PC-9 (cell line): ENCODE data around the gene GATB. TPM values are rescaled to one million over a fixed set of nuclear protein-coding genes. Genes with fewer than 3 reads are reported as not detected.

Experiments
- BruUV-seq: library from RNA; stranded (reverse); fragments of 400-500 nt; replicated peaks from 2 replicates; lab custom pipeline; 2021; lab: Mats Ljungman, UMichigan
- CTCF ChIA-PET: fragments of 300-600 bp; sonication (Branson Sonifier 250); formaldehyde crosslinking; loops from one replicate; lab custom pipeline; 2022; ENCODE audit warnings: antibody characterized with exemption; lab: Charles Lee
- POLR2A ChIA-PET: fragments of 300-600 bp; sonication (Branson Sonifier 250); formaldehyde crosslinking; loops from one replicate; lab custom pipeline; 2022; ENCODE audit warnings: antibody characterized with exemption; ENCODE audit not compliant: unreplicated experiment; lab: Charles Lee
- DNase-seq, 2 experiments: peaks; one replicate each; pipeline versions ENCODE4 v3.0.0 to v3.0.0-alpha.2; 2015 to 2022; ENCODE audit warnings: mixed read lengths in 1 of 2
- H2AFZ ChIP-seq: fragments of 200-600 bp; sonication (generic); 2 replicates; pipeline ENCODE4 v1.8.1; 2017; ENCODE audit warnings: antibody characterized with exemption
- H3F3A ChIP-seq: fragments of 200-600 bp; sonication (generic); 2 replicates; pipeline ENCODE4 v1.8.1; 2017; ENCODE audit warnings: antibody characterized with exemption, mild to moderate bottlenecking, low read depth; ENCODE audit not compliant: insufficient read depth
- H3K27ac ChIP-seq: fragments of 200-600 bp; sonication (generic); 2 replicates; pipeline ENCODE4 v1.6.1; 2016; ENCODE audit warnings: mixed run types
- H3K27me3 ChIP-seq: fragments of 200-600 bp; sonication (generic); 2 replicates; pipeline ENCODE4 v1.6.1; 2016; ENCODE audit warnings: low read depth, mixed run types; ENCODE audit not compliant: insufficient read depth
- H3K36me3 ChIP-seq: fragments of 200-600 bp; sonication (generic); 2 replicates; pipeline ENCODE4 v1.6.1; 2016; ENCODE audit warnings: low read depth, mixed run types
- H3K4me1 ChIP-seq: fragments of 200-600 bp; sonication (generic); replicated peaks from 2 replicates; pipeline ENCODE4 v1.6.1; 2016; ENCODE audit warnings: mixed run types; ENCODE audit not compliant: insufficient read depth
- H3K4me2 ChIP-seq: fragments of 200-600 bp; sonication (generic); 2 replicates; pipeline ENCODE4 v1.6.1; 2017; ENCODE audit warnings: mixed run types
- H3K4me3 ChIP-seq: fragments of 200-600 bp; sonication (generic); 2 replicates; pipeline ENCODE4 v1.6.1; 2016; ENCODE audit warnings: mixed run types
- H3K79me2 ChIP-seq: fragments of 200-600 bp; sonication (generic); 2 replicates; pipeline ENCODE4 v1.6.1; 2017; ENCODE audit warnings: low read depth, mixed run types
- H3K9me2 ChIP-seq: fragments of 200-600 bp; sonication (generic); 2 replicates; pipeline ENCODE4 v1.8.1; 2017; ENCODE audit warnings: mild to moderate bottlenecking; ENCODE audit not compliant: insufficient read depth
- H3K9me3 ChIP-seq: fragments of 200-600 bp; sonication (generic); 2 replicates; pipeline ENCODE4 v1.8.1; 2016; ENCODE audit warnings: low read depth; ENCODE audit not compliant: insufficient read depth
- H4K20me1 ChIP-seq: fragments of 200-600 bp; sonication (generic); 2 replicates; pipeline ENCODE4 v1.8.1; 2017; ENCODE audit not compliant: insufficient read depth
- CTCF ChIP-seq: fragments of 200-600 bp; sonication (generic); conservative IDR thresholded peaks from 2 replicates; pipeline ENCODE4 v1.6.1; 2017; ENCODE audit warnings: mixed run types, antibody characterized with exemption, mild to moderate bottlenecking, moderate library complexity
- EZH2 ChIP-seq: fragments of 200-600 bp; sonication (generic); IDR thresholded peaks from 2 replicates; pipeline ENCODE4 v1.8.0; 2017; ENCODE audit warnings: antibody characterized with exemption, low read depth
- intact Hi-C: fragments of 100-400 bp; cut with micrococcal nuclease; formaldehyde crosslinking; loops from one replicate; pipeline ENCODE4 v1.10.0; 2022; ENCODE audit not compliant: unreplicated experiment
- total RNA-seq: library from RNA; stranded (reverse); gene quantifications from 2 replicates; pipeline ENCODE4 v1.2.3, GENCODE V29; 2021

The GATB gene
- total RNA-seq, 1 experiment from 2014 or later = 24.2 TPM

- Histone ChIP-seq H3K9me3 (no peaks in the 10 kb centered on the region), H3K79me2 (no peaks in the 10 kb centered on the region), H3K9me2 (no peaks in the 10 kb centered on the region), H2AFZ (no peak overlapping the region), H3K27me3 (no peaks in the 10 kb centered on the region), H3K4me3 (no peak overlapping the region), H3K4me2 (no peak overlapping the region), H3K36me3 (no peaks in the 10 kb centered on the region), H3K4me1 (no peaks in the 10 kb centered on the region), H4K20me1 (no peaks in the 10 kb centered on the region), H3F3A (no peaks in the 10 kb centered on the region), H3K27ac (no peak overlapping the region)
- ChIA-PET CTCF (no interaction called here), POLR2A (no interaction called here)
- intact Hi-C loops = no loop called here
- TF ChIP-seq EZH2 = no peak
- BruUV-seq = no TSS peak
- no peak for DNase-seq
Measured at GRCh38 chr4:151673908-151674520, 86.8 kb downstream of the GATB start.

GRCh38 chr4:151672996-151673395, 87.8 kb downstream of the GATB start:
- no peak overlapping the region for H3K27ac ChIP-seq
- no peaks in the 10 kb centered on the region for H3K4me1 ChIP-seq
- H3K79me2 ChIP-seq = no peaks in the 10 kb centered on the region
- no peaks in the 10 kb centered on the region for H3K36me3 ChIP-seq
- ChIA-PET CTCF (no interaction called here), POLR2A (no interaction called here)
- H3K4me3 ChIP-seq = no peak overlapping the region
- no TSS peak for BruUV-seq
- H3K27me3 ChIP-seq = no peaks in the 10 kb centered on the region
- intact Hi-C loops = no loop called here
- TF ChIP-seq EZH2 = no peak
- TF ChIP-seq CTCF = no peak
- H4K20me1 ChIP-seq = no peaks in the 10 kb centered on the region
- H2AFZ ChIP-seq = no peak overlapping the region
- H3K9me3 ChIP-seq = no peaks in the 10 kb centered on the region
- DNase-seq = no peak
- no peaks in the 10 kb centered on the region for H3F3A ChIP-seq
- H3K4me2 ChIP-seq = no peak overlapping the region
- no peaks in the 10 kb centered on the region for H3K9me2 ChIP-seq

- ChIA-PET CTCF (no interaction called here), POLR2A (no interaction called here)
- no peak for DNase-seq
- intact Hi-C loops = no loop called here
- Histone ChIP-seq H3F3A (no peaks in the 10 kb centered on the region), H4K20me1 (no peaks in the 10 kb centered on the region), H3K4me2 (no peak overlapping the region), H3K27ac (no peak overlapping the region), H3K27me3 (no peaks in the 10 kb centered on the region), H2AFZ (no peak overlapping the region), H3K79me2 (no peaks in the 10 kb centered on the region), H3K36me3 (no peaks in the 10 kb centered on the region), H3K4me1 (no peaks in the 10 kb centered on the region), H3K4me3 (no peak overlapping the region), H3K9me2 (no peaks in the 10 kb centered on the region), H3K9me3 (no peaks in the 10 kb centered on the region)
- BruUV-seq = no TSS peak
- TF ChIP-seq CTCF (no peak), EZH2 (no peak)
Measured at GRCh38 chr4:151671541-151672059, 89.2 kb downstream of the GATB start.

- intact Hi-C loops = no loop called here
- H4K20me1 ChIP-seq = no peaks in the 10 kb centered on the region
Measured at GRCh38 chr4:151670843-151671242, 90.0 kb downstream of the GATB start.

More at GRCh38 chr4:151670843-151671242, 90.0 kb downstream of the GATB start:
- Histone ChIP-seq H3K9me3 (no peaks in the 10 kb centered on the region), H3K4me2 (no peak overlapping the region), H3K27ac (no peak overlapping the region), H3K27me3 (no peaks in the 10 kb centered on the region), H3K4me3 (no peak overlapping the region), H3K79me2 (no peaks in the 10 kb centered on the region), H3F3A (no peaks in the 10 kb centered on the region), H3K36me3 (no peaks in the 10 kb centered on the region), H2AFZ (no peak overlapping the region), H3K9me2 (no peaks in the 10 kb centered on the region), H3K4me1 (no peaks in the 10 kb centered on the region)
- POLR2A ChIA-PET = no interaction called here
- TF ChIP-seq EZH2 (no peak), CTCF (no peak)
- BruUV-seq = no TSS peak
- CTCF ChIA-PET = no interaction called here
- DNase-seq = no peak
